MCF 10A (cell line): ENCODE data around the gene PAPLN. TPM values are rescaled to one million over a fixed set of nuclear protein-coding genes. Genes with fewer than 3 reads are reported as not detected.
A peak's percentile ranks its signal among the peaks of the same experiment; 100 is the strongest.

Experiments
- BruUV-seq: library from RNA; stranded (reverse); fragments of 400-500 nt; replicated peaks from 2 replicates; lab custom pipeline; 2021; lab: Mats Ljungman, UMichigan
- CTCF ChIA-PET: fragments of 300-600 bp; sonication (Branson Sonifier 250); formaldehyde crosslinking; extraction: SDS; loops from one replicate; lab custom pipeline; 2021; ENCODE audit warnings: antibody characterized with exemption, inconsistent platforms; lab: Yijun Ruan, JAX
- POLR2A ChIA-PET: fragments of 300-600, 350-650 bp; sonication (Branson Sonifier 250); formaldehyde crosslinking; extraction: SDS; loops from one replicate; lab custom pipeline; 2020; ENCODE audit warnings: antibody characterized with exemption, inconsistent platforms; lab: Yijun Ruan, JAX
- DNase-seq: peaks from one replicate; pipeline ENCODE4 v3.0.0-alpha.2; 2018; ENCODE audit not compliant: unreplicated experiment
- H3K27ac Mint-ChIP-seq: one replicate; pipeline ENCODE4 v1.8.0; 2022; ENCODE audit warnings: mild to moderate bottlenecking, low read depth, mixed read lengths; ENCODE audit not compliant: unreplicated experiment
- H3K27me3 Mint-ChIP-seq: one replicate; pipeline ENCODE4 v1.8.0; 2022; ENCODE audit warnings: mixed read lengths; ENCODE audit not compliant: insufficient read depth, unreplicated experiment
- H3K36me3 Mint-ChIP-seq: one replicate; pipeline ENCODE4 v1.8.0; 2022; ENCODE audit warnings: mild to moderate bottlenecking, moderate library complexity, mixed read lengths; ENCODE audit not compliant: insufficient read depth, unreplicated experiment
- H3K4me1 Mint-ChIP-seq: one replicate; pipeline ENCODE4 v1.8.0; 2022; ENCODE audit warnings: mixed read lengths; ENCODE audit not compliant: insufficient read depth, unreplicated experiment
- H3K4me3 Mint-ChIP-seq: one replicate; pipeline ENCODE4 v1.8.0; 2022; ENCODE audit warnings: mild to moderate bottlenecking, moderate library complexity, mixed read lengths; ENCODE audit not compliant: unreplicated experiment
- H3K9me3 Mint-ChIP-seq: one replicate; pipeline ENCODE4 v1.8.0; 2022; ENCODE audit warnings: mixed read lengths; ENCODE audit not compliant: unreplicated experiment
- intact Hi-C: fragments of 100-400 bp; cut with micrococcal nuclease; formaldehyde crosslinking; loops from 2 replicates; pipeline ENCODE4 v1.14.1; 2022
- total RNA-seq: library from RNA; stranded (reverse); gene quantifications from 2 replicates; pipeline ENCODE4 v1.2.3, GENCODE V29; 2022
- TF ChIP-seq, protein P1 (sequence below): fragments of 200-600 bp; IDR thresholded peaks from one replicate; pipeline ENCODE4 v1.8.0; 2022; ENCODE audit warnings: antibody characterized with exemption, mild to moderate bottlenecking; ENCODE audit not compliant: unreplicated experiment

Gene PAPLN
- total RNA-seq, 1 experiment from 2014 or later = 2.8 TPM

DNA sequence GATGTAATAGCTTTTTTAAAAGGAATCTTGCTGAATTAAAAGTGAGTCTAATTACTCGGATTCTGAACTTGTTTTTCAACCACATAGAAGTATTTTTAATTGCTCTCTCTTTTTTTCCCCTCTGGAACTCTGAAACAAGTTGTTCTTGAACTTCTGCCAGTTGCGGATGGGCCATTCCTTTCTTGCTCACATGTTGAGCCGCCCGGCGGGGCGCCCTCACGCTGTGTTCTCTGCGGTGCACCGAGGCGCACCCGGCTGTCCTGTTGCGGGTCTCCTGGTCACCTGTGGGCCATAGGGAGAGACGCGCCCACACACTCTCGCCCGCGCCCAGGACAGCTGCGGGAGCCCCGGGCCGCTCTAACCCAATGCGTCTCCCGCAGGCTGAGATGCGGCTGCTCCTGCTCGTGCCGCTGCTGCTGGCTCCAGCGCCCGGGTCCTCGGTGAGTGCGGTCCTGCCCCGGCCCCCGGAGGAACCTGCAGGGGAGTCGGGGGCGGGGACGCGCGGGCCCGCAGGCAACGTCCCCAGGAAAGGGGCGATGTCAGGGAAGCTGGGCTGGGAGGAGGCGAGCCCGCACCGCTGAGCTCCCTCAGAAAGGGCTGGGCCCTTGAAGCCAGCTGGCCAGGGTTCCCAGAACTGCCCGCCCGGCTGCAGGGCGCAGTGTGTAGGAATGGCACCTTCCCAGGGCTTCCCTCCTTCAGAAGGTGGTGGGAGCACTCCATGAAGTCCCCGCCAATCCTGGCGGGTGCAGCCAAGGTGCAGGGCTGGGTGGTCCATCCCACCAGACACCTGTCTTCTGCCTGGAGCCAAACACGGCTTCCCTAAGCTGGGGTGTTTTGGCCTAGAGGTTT is 2.3 kb downstream of the PAPLN start:
- Mint-ChIP-seq H3K27ac (no peak overlapping the region), H3K36me3 (no peaks in the 10 kb centered on the region), H3K4me3 (peak overlapping the region; percentile 70), H3K9me3 (no peaks in the 10 kb centered on the region), H3K4me1 (peaks cover 44% of the 10 kb centered on the region), H3K27me3 (peaks cover 29% of the 10 kb centered on the region)
- peak; percentile 68 for DNase-seq
- no TSS peak for BruUV-seq
- TF ChIP-seq, protein P1, sequence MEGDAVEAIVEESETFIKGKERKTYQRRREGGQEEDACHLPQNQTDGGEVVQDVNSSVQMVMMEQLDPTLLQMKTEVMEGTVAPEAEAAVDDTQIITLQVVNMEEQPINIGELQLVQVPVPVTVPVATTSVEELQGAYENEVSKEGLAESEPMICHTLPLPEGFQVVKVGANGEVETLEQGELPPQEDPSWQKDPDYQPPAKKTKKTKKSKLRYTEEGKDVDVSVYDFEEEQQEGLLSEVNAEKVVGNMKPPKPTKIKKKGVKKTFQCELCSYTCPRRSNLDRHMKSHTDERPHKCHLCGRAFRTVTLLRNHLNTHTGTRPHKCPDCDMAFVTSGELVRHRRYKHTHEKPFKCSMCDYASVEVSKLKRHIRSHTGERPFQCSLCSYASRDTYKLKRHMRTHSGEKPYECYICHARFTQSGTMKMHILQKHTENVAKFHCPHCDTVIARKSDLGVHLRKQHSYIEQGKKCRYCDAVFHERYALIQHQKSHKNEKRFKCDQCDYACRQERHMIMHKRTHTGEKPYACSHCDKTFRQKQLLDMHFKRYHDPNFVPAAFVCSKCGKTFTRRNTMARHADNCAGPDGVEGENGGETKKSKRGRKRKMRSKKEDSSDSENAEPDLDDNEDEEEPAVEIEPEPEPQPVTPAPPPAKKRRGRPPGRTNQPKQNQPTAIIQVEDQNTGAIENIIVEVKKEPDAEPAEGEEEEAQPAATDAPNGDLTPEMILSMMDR = no peak
- ChIA-PET CTCF (interaction anchor here (0.6 to 1.8 kb wide), 5 partner anchors 16 to 232 kb away, joined by 3 to 8 read pairs (median 5); no protein-coding TSS in a partner anchor), POLR2A (interaction anchor here (0.5 to 1.9 kb wide), 15 partner anchors 9 to 842 kb away, joined by 3 to 7 read pairs (median 3); partner anchors contain the start of genes RBM25 and RIOX1)
- intact Hi-C loops = no loop called here

GRCh38 chr14:73240816-73241480 is 3.6 kb downstream of the PAPLN start:
- peaks cover 42% of the 10 kb centered on the region for H3K4me1 Mint-ChIP-seq
- POLR2A ChIA-PET = no interaction called here
- H3K27me3 Mint-ChIP-seq = peaks cover 16% of the 10 kb centered on the region
- CTCF ChIA-PET = interaction anchor here (0.6 to 1.8 kb wide), 3 partner anchors 37 to 231 kb away, joined by 3 to 8 read pairs (median 3); no protein-coding TSS in a partner anchor
- intact Hi-C loops = no loop called here
- DNase-seq = no peak
- no peak overlapping the region for H3K27ac Mint-ChIP-seq
- TF ChIP-seq, protein P1 = no peak
- no TSS peak for BruUV-seq
- H3K9me3 Mint-ChIP-seq = no peaks in the 10 kb centered on the region
- no peaks in the 10 kb centered on the region for H3K36me3 Mint-ChIP-seq
- H3K4me3 Mint-ChIP-seq = peak overlapping the region; percentile 70

DNA sequence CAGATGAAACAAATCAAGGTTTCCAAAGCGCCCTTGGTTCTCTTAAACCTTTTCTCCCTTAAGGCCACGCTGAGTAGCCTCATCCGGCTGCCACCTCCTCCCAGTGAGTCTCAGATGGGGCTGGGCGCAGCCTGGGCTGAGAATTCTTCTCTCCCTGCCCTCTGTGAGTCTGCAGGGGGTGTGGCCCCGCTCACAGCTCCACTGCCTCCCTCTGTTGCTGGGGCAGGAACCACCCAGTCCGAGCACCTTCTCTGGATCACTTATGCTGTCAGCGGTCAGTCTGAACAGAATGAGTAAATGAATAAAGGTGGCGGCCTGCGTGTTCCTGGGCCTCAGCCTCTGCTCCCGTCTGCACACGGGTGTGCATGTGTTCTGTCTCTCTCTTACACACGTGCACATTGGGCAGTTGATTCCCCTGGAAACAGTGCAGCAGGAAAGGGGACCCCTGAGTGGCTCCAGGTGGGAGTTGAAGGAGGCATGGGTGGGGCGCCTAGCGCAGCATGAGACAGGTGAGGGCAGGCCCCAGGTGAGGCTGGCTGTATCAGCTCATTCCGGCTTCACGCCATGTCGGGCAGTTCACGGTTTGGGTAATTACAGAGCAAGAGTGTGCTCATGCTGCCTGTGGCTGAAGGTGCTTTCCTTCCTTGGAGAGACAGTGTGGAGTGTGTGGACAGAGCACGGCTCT is 4.3 kb downstream of the PAPLN start:
- CTCF ChIA-PET = interaction anchor here (0.6 to 1.8 kb wide), 3 partner anchors 53 to 1414 kb away, joined by 4 to 8 read pairs (median 6); no protein-coding TSS in a partner anchor

More for the DNA sequence above, 4.3 kb downstream of the PAPLN start:
- Mint-ChIP-seq H3K4me1 (peaks cover 39% of the 10 kb centered on the region), H3K9me3 (no peaks in the 10 kb centered on the region), H3K27me3 (peaks cover 9% of the 10 kb centered on the region), H3K36me3 (no peaks in the 10 kb centered on the region), H3K27ac (no peak overlapping the region), H3K4me3 (peak overlapping the region; percentile 28)
- POLR2A ChIA-PET = interaction anchor here (0.5 kb wide), 1 partner anchor 50 kb away, joined by 4 read pairs; no protein-coding TSS in a partner anchor
- intact Hi-C loops = no loop called here
- TF ChIP-seq, protein P1 = no peak
- no TSS peak for BruUV-seq
- DNase-seq = no peak
